HG02970 (cell line): Measurements from ENCODE around the gene CLEC2B.

Source experiments
- ATAC-seq: cut with Tn5 transposase; IDR thresholded peaks from one replicate; pipeline ENCODE4 v1.9.1; 2021; ENCODE audit warnings: mild to moderate bottlenecking, moderate library complexity, moderate number of reproducible peaks; ENCODE audit not compliant: unreplicated experiment, low FRiP score

CLEC2B gene

GRCh38 chr12:9870286-9870866, 1.2 kb upstream of the CLEC2B start:
- ATAC-seq, result no peak

DNA sequence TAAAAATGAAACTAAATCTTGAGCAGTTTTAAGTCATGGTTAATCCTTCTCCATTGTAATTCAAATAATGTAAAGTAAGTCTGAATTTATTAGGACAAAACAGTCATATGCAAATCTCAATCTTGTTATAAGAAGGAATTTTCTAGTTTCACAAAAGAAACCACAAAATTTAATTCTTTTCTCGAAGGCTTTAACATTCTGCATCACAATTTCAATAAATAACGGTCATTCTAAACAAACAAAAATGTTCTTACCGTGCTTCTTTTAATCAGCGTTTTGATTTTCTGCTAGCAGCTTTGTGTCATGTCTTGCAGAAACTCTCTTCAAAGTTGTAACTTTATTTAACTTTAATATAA, 225 bp downstream of the CLEC2B start:
- ATAC-seq, result no peak

DNA sequence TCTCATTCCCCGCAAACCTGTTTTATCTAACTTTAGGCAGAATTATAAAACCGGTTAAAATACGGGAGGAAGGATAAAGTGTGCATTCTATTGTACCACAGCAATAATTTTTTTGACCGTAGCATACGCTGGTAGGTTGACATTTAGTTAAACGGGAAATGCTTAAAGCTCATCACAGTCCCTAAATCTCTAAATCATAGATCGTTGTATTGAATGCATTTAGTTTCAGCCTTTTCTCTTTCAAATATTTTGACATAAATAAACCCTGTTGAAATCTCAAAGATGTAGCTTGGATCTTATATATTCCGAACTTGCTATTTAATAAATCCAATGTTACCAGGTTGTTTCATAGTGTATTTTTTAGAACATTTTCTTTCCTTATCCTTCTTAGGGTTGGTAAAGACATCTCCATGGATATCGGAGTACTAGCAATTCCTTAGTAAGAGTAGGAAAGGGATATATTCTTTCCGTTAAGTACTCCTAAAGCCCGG, 798 bp downstream of the CLEC2B start:
- ATAC-seq, result no peak

DNA sequence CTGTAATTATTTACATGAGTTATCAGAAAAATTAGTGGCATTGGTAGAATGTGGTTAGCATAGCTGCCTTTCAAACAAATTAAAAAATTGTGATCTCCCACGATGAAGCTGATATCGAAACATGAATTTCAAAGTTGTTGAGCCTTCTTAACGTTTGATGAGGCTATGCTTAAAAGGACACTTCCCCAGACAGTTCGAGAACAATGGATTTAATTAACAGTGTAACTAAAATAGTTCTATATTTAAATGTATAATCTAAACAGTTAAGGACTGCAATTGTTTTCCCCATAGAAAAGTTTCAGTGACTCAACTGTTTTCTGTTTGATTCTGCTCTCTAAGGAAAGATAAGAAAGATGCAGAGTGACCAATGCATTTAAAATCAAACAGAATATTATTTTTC, 1.6 kb downstream of the CLEC2B start:
- ATAC-seq, result no peak

DNA sequence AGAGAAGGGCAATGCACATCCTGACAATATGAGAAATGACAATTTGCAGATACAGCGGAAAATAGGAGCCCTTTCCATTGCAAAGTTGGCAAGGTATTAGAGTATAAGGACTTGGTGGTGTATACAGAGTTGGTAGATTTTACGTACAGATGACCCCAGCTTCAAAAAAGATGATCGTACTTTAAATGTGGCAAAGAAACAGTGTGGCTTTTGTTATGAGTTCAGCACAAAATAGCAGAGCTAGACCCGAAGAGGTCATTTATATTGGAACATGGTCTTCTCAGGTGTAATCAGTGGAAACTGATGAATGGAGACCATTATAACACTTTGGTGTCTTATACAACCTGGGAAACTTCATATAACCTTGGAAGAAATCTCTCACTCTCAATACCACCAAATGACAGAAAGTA, 2.3 kb downstream of the CLEC2B start:
- no peak for ATAC-seq

- no peak for ATAC-seq
Observed at GRCh38 chr12:9864913-9865675, 4.1 kb downstream of the CLEC2B start.

DNA sequence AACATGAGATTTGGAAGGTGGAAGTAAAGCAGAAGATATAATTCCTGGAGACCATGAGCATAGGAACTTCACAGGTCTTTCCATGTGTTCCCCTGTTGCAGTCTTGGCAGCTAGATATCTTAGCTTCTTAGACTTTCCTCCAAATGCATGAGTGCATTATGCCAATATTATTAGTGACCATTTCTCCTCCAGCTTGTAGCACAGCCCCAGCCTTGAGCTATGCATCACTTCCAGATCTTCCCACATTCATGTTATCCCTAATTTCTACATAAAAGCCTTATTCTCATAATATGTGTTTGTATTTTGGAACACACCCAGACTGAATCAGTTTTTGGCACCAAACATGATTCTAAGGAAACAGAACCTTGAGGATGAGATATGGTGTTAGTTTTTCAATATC, 11.0 kb downstream of the CLEC2B start:
- no peak for ATAC-seq

DNA sequence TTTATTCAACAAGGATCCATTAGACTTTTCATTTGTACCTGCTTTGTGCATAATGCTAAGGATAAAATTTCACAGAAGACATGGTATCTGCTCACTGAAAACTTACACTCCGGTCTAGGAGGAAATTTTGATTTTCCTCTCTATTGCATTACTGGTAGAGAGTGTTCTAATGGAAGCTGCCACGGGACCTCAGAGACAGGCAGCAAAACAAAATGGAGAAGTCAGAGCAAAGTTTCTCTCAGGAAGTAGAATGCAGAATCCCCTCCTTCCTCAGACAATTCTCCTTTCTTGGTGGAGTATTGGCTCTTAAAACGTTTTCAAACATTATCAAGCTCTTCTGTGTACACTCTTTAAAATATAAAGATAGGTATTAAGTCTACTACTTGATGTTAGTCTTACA, 12.3 kb downstream of the CLEC2B start:
- ATAC-seq, result no peak

GRCh38 chr12:9856151-9856550, 13.0 kb downstream of the CLEC2B start:
- no peak for ATAC-seq

DNA sequence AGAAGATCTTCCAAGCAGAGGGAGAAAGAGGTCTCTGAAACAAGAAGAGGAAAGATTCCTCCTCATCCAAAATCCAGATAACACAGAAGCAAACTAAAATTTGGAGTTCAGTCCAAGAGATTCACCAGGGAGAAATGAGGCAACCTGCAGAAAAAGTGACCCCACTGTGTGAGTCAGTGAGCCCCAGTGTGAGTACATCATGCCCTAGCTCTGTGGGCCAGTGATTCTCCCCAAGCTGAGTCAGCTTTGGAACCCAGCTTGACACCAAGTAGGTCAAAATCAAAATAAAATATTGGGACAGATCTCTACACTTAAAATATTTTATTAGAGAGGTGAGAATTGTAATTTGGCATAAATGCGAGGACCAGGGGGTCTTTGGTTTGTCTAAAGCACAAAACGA, 17.2 kb downstream of the CLEC2B start:
- ATAC-seq, result no peak

DNA sequence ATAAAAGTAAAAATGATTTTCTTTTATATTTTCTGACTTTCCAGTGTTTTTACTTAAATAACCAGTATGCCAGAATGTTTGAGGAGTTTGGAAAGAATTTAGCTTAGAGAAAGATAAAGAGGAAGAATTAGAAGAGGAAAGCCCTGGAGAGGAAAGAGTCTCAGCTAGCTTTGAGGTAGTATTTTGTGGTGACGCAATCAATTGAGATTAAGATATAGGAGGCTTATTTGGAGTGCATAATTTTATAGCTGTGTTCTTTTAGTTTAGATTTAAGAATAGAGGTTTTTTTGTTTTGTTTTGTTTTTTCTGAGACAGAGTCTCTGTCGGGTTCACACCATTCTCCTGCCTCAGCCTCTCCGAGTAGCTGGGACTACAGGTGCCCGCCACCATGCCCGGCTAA, 18.1 kb downstream of the CLEC2B start:
- ATAC-seq, result no peak

DNA sequence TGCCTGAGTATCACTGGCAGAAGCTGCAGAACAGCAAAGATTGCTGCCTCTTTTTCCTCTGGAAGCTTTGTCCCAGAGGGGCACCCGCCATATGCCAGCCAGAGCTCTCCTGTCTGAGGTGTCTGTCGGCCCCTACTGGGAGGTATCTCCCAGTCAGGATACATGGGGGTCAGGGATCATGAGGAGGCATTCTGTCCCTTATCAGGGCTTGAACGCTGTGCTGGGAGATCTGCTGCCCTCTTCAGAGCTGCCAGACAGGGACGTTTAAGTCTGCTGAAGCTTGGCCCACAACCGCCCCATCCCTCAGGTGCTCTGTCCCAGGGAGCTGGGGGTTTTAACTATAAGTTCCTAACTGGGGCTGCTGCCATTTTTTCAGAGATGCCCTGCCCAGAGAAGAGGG, 20.3 kb downstream of the CLEC2B start:
- ATAC-seq, result no peak

DNA sequence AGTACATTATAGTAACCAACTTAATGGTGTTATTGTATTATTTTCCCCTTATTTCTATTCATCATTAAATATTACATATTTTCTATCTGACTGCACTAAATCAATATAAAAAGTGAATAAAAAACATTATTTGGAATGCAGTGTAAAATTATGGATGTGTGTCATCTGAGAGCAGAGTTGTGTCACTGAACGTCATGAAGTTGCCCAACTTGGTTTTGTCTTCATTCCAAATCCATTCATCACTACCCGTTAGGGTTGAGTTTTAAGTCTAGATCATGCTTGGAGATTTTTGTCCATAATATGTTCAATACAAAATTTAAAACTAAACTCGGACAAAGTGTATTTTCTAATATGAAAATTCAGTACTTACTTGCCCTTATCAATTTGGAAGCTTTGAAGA, 25.7 kb downstream of the CLEC2B start:
- ATAC-seq, result no peak

- no peak for ATAC-seq
Observed at GRCh38 chr12:9831720-9832119, 37.4 kb downstream of the CLEC2B start.

DNA sequence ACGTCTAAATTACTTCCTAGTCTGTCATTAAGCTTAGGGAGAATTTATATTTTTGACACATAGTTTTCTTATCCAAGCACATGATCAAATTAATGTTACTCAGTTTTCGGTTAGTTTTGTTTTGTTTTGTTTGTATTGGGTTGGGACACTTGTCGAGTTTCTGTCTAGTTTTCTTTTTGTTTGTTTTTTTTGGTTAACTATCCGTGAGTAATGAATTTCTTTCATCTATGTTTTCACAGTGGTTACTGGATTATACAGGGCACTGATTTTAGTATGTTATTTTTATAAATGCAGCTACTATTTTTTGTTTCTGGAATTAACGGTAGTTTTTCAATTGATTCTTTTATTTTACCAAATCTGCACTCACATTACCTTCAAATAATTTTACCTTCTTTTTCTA, 39.2 kb downstream of the CLEC2B start:
- no peak for ATAC-seq

DNA sequence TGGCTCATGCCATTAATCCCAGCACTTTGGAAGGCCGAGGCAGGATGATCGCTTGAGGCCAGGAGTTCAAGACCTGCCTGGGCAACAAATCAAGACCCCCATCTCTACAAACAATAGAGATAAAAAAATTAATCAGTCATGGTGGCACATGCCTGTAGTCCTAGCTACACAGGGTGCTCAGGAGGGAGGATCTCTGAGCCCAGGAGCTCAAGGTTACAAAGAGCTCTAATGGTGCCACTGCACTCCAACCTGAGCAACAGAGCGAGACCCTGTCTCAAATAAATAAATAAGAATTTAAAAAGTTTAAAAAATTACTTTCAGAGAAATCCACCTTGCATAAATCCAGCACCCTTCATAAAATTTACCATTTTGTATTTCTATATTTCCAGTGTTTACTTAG, 39.7 kb downstream of the CLEC2B start:
- ATAC-seq, result no peak

DNA sequence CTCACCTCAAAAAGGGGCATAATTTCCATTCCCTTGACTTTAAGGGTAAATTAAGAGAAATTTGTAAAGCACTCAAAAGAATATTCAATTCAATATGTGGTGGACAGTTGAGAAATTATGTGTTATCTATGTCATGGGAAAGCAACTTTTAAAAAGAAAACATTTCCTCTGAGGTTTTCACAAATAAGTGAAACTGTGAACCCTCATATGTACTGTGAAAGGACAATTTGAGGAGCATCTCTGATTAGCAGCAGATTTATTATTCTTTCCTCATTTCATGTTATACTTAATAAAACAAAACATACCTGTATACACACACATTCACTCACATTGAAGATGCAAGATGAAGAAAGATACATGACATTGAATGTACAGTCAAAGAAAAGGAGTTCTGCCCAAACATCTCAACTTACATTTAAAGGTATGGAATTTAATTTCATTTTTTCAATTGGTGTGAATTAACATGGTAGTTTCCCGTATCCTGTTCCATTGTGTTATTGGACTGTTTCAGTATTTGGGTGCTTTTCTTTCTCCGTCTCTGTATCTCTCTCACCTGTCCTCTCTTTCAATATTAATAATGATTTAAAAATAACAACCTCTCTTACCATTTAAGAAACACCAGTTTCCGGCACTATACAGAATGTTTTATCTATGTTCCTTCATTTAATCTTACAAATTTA, 41.8 kb downstream of the CLEC2B start, which contains the start of gene KLRF1:
Gene KLRF1 (plus strand): TSS at position 273 of the 680 bp plus-strand sequence. CDS start 64 bp downstream, at position 337.
- no peak for ATAC-seq

DNA sequence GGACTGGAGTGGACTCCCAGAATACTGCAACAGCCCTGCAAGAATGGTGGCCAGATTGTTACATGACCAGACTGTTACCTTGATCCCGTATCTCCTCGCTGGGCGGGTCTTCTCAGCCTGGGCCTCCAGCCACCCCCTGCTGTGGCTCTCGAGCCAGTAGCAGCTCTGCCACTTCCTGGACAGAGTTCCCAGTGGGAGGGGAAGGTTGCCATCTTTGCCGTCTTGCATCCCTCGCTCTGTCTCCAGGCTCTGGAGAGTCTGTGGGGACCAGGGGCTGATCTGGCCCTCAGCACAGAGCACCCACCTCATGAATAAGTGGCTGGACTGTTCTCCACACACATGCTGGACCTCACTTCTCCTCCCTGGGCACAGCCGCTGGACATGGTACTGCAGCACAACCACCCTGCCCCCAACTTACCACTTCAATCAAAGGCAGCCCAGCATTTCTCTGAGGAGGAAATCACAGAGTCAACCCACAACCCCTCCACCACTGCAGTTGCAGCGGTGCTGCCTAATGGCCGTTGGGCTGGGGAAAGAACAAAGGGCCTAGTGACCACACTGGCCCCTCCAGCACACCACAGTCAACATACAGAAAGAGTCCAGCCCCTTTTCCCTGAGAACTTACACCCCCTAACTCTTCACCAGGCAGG, 48.7 kb downstream of the CLEC2B start:
- ATAC-seq, result no peak

GRCh38 chr12:9813821-9814798, 55.0 kb downstream of the CLEC2B start:
- no peak for ATAC-seq

- no peak for ATAC-seq
Observed at GRCh38 chr12:9811621-9812020, 57.5 kb downstream of the CLEC2B start.
